Ramos (cell line): Measurements from ENCODE around the gene TPST2.
"Not testable (repeated sequence)": the region's sequence is repeated elsewhere in the genome, so short reads cannot be mapped to it uniquely, and the experiment has no call there.

Source experiments
- in situ Hi-C: fragments of 300-500 bp; cut with MboI; formaldehyde crosslinking; loops from one replicate; pipeline ENCODE4 v1.14.3; 2022; ENCODE audit warnings: low sequenced_read_pairs; ENCODE audit not compliant: unreplicated experiment

The TPST2 gene

GRCh38 chr22:26536762-26537134 is 53.2 kb downstream of the TPST2 start:
- in situ Hi-C loops = no loop called here

- in situ Hi-C loops = no loop called here
Measured at GRCh38 chr22:26536056-26536761, 53.7 kb downstream of the TPST2 start.

- in situ Hi-C loops = no loop called here
Measured at GRCh38 chr22:26535603-26535908, 54.4 kb downstream of the TPST2 start.

DNA sequence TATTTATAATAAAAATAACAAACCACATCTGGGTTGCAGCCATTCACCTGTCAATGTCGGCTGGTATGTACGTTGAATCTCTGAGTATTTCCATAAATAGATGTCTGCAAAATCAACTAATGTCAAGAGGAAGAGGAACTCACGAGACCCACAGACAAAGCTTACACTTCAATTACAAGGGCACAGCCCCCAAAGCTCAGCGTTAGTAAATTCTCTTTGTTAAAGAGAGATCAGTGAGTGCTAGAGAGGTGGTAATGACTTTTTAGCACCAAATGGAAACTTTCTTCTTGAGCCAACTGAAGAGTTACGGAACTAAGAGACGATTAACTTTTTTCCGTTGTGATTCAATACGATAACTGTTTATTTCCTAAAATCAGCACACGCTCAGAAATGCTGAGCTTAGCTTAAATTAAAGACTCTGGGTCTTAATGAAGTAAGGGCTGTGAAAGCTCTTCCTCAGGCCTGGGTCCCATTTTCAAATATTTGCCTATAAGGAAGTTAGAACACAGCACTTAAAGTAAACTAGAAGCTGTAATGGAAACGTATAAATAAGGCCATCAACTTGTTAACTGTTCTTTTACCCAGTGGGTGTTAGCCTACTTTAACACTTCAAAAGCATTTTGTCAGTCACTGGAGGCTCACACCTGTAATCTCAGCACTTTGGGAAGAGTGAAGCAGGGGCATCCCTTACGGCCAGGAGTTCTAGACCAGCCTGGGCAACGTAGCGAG is 54.9 kb downstream of the TPST2 start:
- in situ Hi-C loops = no loop called here

DNA sequence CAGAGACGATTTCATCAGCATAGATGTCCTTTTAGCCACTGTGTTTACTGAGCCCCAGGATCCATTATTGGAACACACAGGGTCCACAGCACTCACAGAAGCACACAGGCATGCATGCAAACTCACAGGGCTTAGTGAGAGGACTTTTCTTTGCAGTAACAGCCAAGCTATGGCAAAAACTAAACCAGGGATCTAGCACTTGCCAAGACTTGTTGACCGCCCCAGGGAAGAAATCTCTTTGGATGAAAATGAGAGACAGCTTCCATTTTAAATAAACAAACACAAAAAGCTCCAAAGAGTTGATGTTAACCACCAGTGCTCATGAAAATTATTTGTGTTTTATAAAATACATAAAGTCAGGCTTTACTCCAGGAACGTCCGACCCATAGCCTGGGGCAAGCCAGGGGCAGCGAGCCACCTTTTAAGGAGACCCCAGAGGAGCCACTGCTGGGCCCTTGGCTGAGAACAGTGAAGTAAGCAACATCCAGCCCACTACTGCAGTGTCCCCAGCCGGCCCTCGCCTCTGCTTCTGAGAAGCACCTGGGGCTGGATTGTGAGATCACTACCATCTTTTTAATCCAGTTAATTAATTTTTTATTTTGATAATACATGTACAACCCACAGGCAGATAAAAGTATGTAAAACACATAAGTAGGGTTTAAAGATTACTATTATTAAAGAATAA is 55.6 kb downstream of the TPST2 start:
- in situ Hi-C loops = no loop called here

GRCh38 chr22:26529345-26529744 is 60.6 kb downstream of the TPST2 start:
- in situ Hi-C loops = no loop called here

DNA sequence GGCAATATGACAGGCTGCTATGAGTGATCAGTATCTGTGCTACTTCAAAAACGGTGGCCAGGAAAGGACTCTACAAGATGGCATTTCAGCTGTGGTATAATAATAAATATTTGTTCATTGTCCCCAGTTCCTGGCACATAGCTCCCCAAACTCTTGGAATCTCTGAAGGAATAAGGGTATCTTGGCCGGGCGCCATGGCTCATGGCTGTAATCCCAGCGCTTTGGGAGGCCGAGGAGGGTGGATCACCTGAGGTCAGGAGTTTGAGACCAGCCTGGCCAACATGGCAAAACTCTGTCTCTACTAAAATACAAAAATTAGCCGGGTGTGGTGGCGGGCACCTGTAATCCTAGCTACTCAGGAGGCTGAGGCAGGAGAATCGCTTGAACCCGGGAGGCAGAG is 61.4 kb downstream of the TPST2 start:
- in situ Hi-C loops = not testable (repeated sequence)

DNA sequence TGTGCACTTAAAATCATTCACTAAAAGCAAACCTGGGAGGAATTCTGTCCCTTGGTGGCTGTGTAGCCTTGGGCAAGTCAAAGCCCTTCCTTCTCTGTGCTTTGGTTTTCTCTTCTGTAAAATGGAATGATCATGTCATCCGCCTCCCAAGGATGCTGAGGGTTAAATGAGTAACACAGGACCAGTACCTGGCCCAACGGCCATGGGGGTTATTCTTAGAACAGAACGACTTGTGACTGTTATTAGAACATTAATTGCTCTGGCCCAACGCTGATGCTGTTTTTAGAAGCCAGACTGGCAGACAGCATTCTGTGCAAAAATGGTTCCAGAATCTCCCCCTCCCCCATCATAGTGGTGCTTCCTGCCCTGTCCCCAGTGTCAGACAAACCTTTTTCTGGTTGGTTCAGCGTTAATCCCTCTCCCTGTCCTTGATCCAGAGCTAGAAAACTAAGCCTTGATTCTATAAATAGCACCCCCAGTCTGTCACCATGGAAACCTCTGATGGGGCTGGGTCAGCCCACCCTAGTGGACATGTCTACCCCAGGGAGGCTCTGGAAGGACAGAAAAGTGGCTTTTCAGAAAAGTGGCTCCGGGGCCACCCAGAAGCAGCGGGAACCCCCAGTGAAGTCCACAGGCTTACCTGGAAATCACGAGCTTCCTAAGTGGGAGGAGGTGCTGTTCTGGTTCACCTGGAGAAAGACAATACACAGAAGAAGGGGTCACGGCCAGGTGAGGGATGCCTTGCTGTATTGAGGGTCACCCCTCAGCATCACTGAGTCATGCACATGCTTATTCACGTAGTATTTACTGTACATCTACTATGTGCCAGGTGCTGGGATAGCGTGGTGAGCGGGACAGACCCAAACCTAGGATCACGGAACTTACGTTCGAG is 62.1 kb downstream of the TPST2 start:
- in situ Hi-C loops = no loop called here

DNA sequence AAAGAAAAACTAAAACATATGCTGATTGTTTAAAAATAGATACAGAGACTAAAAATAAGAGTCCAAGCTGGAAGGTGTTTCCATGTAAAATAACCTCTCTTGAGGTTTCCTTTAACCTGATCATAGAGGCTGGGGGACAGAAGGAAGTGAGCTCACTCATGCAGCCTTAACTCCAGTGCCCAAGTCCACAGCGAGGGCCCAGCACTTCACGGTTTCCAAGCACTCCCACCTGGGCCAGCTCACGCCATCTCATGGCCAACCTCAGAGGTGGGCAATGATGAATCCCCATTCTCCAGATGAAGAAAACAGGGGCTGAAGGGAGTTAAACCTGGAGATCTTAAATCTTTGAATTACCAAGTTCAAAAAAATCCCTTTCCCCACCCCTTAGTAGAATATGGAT is 62.8 kb downstream of the TPST2 start:
- in situ Hi-C loops = no loop called here

GRCh38 chr22:26525946-26526564 is 63.9 kb downstream of the TPST2 start:
- in situ Hi-C loops = no loop called here

GRCh38 chr22:26524870-26525269 is 65.1 kb downstream of the TPST2 start:
- in situ Hi-C loops = no loop called here

DNA sequence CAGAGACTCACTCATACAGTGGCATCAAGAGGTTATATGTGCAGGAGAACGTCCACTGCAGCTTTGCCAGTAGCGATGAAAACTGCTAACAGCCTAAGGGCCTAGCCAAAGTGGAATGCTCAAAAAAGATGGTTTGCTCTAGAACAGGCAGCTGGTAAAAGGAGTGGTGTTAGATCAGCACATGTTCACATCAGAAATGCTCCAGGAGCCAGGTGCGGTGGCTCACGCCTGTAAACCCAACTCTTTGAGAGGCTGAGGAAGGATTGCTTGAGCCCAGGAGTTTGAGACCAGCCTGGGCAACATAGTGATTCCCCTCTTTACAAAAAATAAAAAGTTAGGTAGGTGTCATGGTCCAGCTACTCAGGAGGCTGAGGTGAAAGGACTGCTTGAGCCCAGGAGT is 67.3 kb downstream of the TPST2 start:
- in situ Hi-C loops = no loop called here

- in situ Hi-C loops = no loop called here
Measured at GRCh38 chr22:26522012-26522411, 67.9 kb downstream of the TPST2 start.

DNA sequence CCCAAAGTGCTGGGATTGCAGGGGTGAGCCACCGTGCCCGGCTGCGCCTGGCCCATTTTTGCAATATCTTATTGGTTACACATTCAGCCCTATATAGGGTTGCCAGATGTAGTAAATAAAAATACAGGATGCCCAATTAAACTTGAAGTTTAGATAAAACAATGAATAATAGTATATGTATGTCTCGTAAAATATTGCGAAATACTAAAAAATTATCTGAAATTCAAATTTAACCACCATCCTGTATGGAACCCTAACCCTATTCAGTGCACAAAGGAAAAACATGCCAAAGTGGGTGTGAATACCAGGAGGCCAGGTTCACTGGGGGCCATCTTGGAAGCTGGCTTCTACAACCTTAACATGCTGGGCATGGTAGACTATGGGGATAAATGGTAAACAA is 72.5 kb downstream of the TPST2 start:
- in situ Hi-C loops = no loop called here

GRCh38 chr22:26516503-26516902 is 73.4 kb downstream of the TPST2 start:
- in situ Hi-C loops = no loop called here

GRCh38 chr22:26515931-26516330 is 74.0 kb downstream of the TPST2 start:
- in situ Hi-C loops = no loop called here

- in situ Hi-C loops = no loop called here
Measured at GRCh38 chr22:26514419-26515161, 75.3 kb downstream of the TPST2 start.

DNA sequence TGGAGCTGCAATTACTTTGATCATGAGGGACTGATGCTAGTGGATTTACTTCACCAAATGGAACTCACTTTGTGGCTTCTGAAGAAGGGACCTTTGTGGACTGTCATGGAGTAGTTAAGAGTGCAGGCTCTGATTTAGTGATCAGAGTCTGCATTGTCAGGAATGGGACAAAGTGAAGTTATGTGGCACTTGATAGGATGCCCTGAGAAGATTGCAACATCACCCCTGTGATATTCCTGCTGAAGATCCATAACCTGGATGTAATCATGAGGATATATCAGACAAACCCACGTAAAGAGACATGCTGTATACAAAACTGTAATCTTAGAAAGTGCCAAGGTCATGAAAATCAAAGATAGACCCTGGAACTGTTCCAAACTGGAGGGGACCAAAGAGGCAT is 76.1 kb downstream of the TPST2 start:
- in situ Hi-C loops = no loop called here

DNA sequence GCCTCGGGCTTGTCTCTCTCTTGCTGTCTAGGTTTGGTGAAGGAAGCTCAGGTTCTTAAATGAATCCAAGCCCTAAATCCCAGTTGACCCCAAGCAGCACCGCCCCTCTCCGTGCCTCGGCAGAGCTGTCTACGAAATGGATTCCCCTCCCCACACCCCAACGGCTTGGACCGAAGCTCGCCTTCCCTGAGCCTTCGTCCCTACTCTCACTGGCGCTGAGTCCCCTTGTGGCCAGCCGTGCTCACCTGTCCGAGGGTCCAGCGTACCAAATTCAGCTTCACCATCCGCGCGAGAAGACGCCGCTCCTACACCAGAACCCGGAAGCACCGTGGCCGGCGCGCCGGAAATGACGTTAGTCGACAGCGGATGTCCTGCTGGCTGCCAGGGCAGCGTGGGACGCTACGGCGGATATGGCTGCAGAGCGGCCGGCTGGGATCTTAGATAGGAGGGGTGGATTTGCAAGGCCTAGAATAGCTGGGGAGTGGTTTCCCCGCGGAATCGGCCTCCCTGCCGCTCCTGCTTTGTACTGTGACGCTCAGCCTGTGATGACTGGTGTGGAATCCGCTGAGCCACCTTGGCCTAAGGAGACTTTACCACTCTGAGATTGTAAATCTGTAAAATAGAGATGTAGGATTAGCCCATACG is 77.7 kb downstream of the TPST2 start, which contains the start of gene TFIP11:
Gene TFIP11 (minus strand): TSS at position 325 of the 645 bp plus-strand sequence. CDS start 2,201 bp downstream, outside the sequence.
- in situ Hi-C loops = no loop called here
